Esophagus squamous epithelium (tissue), 5 donors: Measurements from ENCODE around the gene CARMIL1. TPM values are rescaled to one million over a fixed set of nuclear protein-coding genes. Genes with fewer than 3 reads are reported as not detected.

Experiments
- DNase-seq: peaks from one replicate; lab custom pipeline; 2025; lab: John Stamatoyannopoulos, UW
- H3K27ac ChIP-seq, 4 donors: fragments of 200-600 bp; sonication (generic); one replicate each; pipeline ENCODE4 v1.5.1; 2016 to 2019; ENCODE audit warnings: mild to moderate bottlenecking in 1 of 4
- H3K27me3 ChIP-seq, 4 donors: fragments of 200-600 bp; sonication (generic); 1 replicate in 3 of 4; 2 replicates in 1 of 4; pipeline versions ENCODE4 v1.5.1 to v1.6.0; 2017 to 2021; ENCODE audit warnings: antibody characterized with exemption in 1 of 4
- H3K36me3 ChIP-seq, 3 donors: fragments of 200-600 bp; sonication (generic); one replicate each; pipeline ENCODE4 v1.5.1; 2016 to 2019
- H3K4me1 ChIP-seq, 3 donors: fragments of 200-600 bp; sonication (generic); one replicate each; pipeline ENCODE4 v1.5.1; 2017 to 2019
- H3K4me3 ChIP-seq, 4 donors: fragments of 200-600 bp; sonication (generic); 1 replicate in 3 of 4; 2 replicates in 1 of 4; pipeline ENCODE4 v1.5.1; 2016 to 2019; ENCODE audit warnings: mild to moderate bottlenecking in 2 of 4, moderate library complexity in 1 of 4
- H3K9me3 ChIP-seq, 3 donors: fragments of 200-600 bp; sonication (generic); one replicate each; pipeline ENCODE4 v1.5.1; 2016 to 2019
- CTCF ChIP-seq, 6 experiments: fragments of 450-650 bp in 4 of 6; fragments of 200-600 bp in 2 of 6; sonication (generic) in 2 of 6; IDR thresholded peaks; one replicate each; pipeline ENCODE4 v1.5.1; 2016 to 2019; ENCODE audit warnings: antibody characterized with exemption in 6 of 6, mild to moderate bottlenecking in 4 of 6, moderate library complexity in 4 of 6
- POLR2A ChIP-seq, 4 donors: fragments of 450-650 bp; IDR thresholded peaks; one replicate each; pipeline ENCODE4 v1.6.1; 2017; ENCODE audit warnings: antibody characterized with exemption in 4 of 4, mild to moderate bottlenecking in 4 of 4, moderate library complexity in 3 of 4
- WGBS, 2 donors: methylation state at CpG; one replicate each; pipeline ENCODE4 v1.1.5; 2018; 5-methylcytosine and 5-hydroxymethylcytosine counted together
- intact Hi-C: fragments of 100-400 bp; cut with DNase I; formaldehyde crosslinking; loops from one replicate; pipeline ENCODE4 v1.15.0; 2022
- total RNA-seq, 4 donors: library from RNA; depleted of rRNA; stranded (reverse); fragments of >200 nt; gene quantifications; one replicate each; pipeline ENCODE4 v1.1.0, GENCODE V29; 2016
- donor health status: DM: yes; HTN: yes; CAD: no.

Gene CARMIL1
- total RNA-seq, 4 donors from 2014 or later = 7.2 to 19.7 (median 18.3) TPM

GRCh38 chr6:25450469-25451198 is 171.5 kb downstream of the CARMIL1 start:
- Histone ChIP-seq H3K27me3 (no peaks in the 10 kb centered on the region), H3K27ac (no peak overlapping the region), H3K4me3 (peak overlapping the region in 1 of 4 donors; percentile 34), H3K9me3 (peaks cover 0 to 3% (median 0%) of the 10 kb centered on the region in 3 donors), H3K4me1 (peaks cover 0 to 18% (median 0%) of the 10 kb centered on the region in 3 donors), H3K36me3 (no peaks in the 10 kb centered on the region)
- TF ChIP-seq POLR2A (IDR thresholded peaks at IDR 0.05) (no peak), CTCF (IDR thresholded peaks at IDR 0.05) (no peak)
- no peak for DNase-seq
- intact Hi-C loops = no loop called here

- H3K27me3 ChIP-seq = no peaks in the 10 kb centered on the region
- peaks cover 0 to 28% (median 0%) of the 10 kb centered on the region in 3 donors for H3K4me1 ChIP-seq
- TF ChIP-seq POLR2A (IDR thresholded peaks at IDR 0.05) (no peak), CTCF (IDR thresholded peaks at IDR 0.05) (no peak)
- DNase-seq = no peak
- H3K9me3 ChIP-seq = no peaks in the 10 kb centered on the region
- H3K4me3 ChIP-seq = peak overlapping the region in 2 of 4 donors; percentile 15 to 34
- WGBS, 2 donors = 78 to 89% methylated on average over 2 of the region's 3 CpGs
- H3K36me3 ChIP-seq = no peaks in the 10 kb centered on the region
- H3K27ac ChIP-seq = peak overlapping the region in 1 of 4 donors; percentile 53
- intact Hi-C loops = no loop called here
Observed at GRCh38 chr6:25452031-25452430, 172.9 kb downstream of the CARMIL1 start.

GRCh38 chr6:25453288-25453687 is 174.1 kb downstream of the CARMIL1 start:
- Histone ChIP-seq H3K27ac (no peak overlapping the region), H3K4me1 (peaks cover 0 to 18% (median 0%) of the 10 kb centered on the region in 3 donors), H3K4me3 (no peak overlapping the region), H3K9me3 (no peaks in the 10 kb centered on the region), H3K27me3 (no peaks in the 10 kb centered on the region), H3K36me3 (no peaks in the 10 kb centered on the region)
- no peak for DNase-seq
- intact Hi-C loops = no loop called here
- TF ChIP-seq POLR2A (IDR thresholded peaks at IDR 0.05) (no peak), CTCF (IDR thresholded peaks at IDR 0.05) (no peak)
- WGBS, 2 donors = 85 to 86% methylated on average over 2 of the region's 2 CpGs

- TF ChIP-seq CTCF (IDR thresholded peaks at IDR 0.05) (no peak), POLR2A (IDR thresholded peaks at IDR 0.05) (no peak)
- H3K36me3 ChIP-seq = no peaks in the 10 kb centered on the region
- no peak for DNase-seq
- no peaks in the 10 kb centered on the region for H3K27me3 ChIP-seq
- intact Hi-C loops = no loop called here
- H3K4me3 ChIP-seq = no peak overlapping the region
- no peak overlapping the region for H3K27ac ChIP-seq
- H3K9me3 ChIP-seq = no peaks in the 10 kb centered on the region
- 86 to 100% methylated on average over 1 of the region's 1 CpG for WGBS, 2 donors
- peaks cover 0 to 9% (median 0%) of the 10 kb centered on the region in 3 donors for H3K4me1 ChIP-seq
Observed at GRCh38 chr6:25454136-25454535, 175.0 kb downstream of the CARMIL1 start.

GRCh38 chr6:25456249-25457040 is 177.3 kb downstream of the CARMIL1 start:
- H3K27me3 ChIP-seq = no peaks in the 10 kb centered on the region
- no peak overlapping the region for H3K27ac ChIP-seq
- H3K4me3 ChIP-seq = no peak overlapping the region
- intact Hi-C loops = no loop called here
- 35 to 49% methylated on average over 3 of the region's 3 CpGs for WGBS, 2 donors
- no peak for DNase-seq
- H3K4me1 ChIP-seq = peaks cover 0 to 9% (median 0%) of the 10 kb centered on the region in 3 donors
- TF ChIP-seq CTCF (IDR thresholded peaks at IDR 0.05) = no peak
- TF ChIP-seq POLR2A (IDR thresholded peaks at IDR 0.05) = no peak
- H3K9me3 ChIP-seq = no peaks in the 10 kb centered on the region
- no peaks in the 10 kb centered on the region for H3K36me3 ChIP-seq
